KOPT-K1 (cell line): ENCODE results near the gene OR2A2.
"Not testable (repeated sequence)": the region's sequence is repeated elsewhere in the genome, so short reads cannot be mapped to it uniquely, and the experiment has no call there.

Source experiments
- H3K27ac ChIP-seq: fragments of 200-600 bp; sonication (generic); 2 replicates; pipeline ENCODE4 v1.5.1; 2016; ENCODE audit warnings: antibody characterized with exemption, mild to moderate bottlenecking, low read depth, low read length; ENCODE audit not compliant: poor library complexity, severe bottlenecking
- H3K36me3 ChIP-seq: fragments of 200-600 bp; sonication (generic); 2 replicates; pipeline ENCODE4 v1.5.1; 2017; ENCODE audit warnings: antibody characterized with exemption, mild to moderate bottlenecking, low read length, moderate library complexity; ENCODE audit not compliant: insufficient read depth
- H3K9me3 ChIP-seq: fragments of 200-600 bp; sonication (generic); 2 replicates; pipeline ENCODE4 v1.5.1; 2017; ENCODE audit warnings: antibody characterized with exemption, low read length, mild to moderate bottlenecking; ENCODE audit not compliant: insufficient read depth, poor library complexity, severe bottlenecking

The OR2A2 gene

DNA sequence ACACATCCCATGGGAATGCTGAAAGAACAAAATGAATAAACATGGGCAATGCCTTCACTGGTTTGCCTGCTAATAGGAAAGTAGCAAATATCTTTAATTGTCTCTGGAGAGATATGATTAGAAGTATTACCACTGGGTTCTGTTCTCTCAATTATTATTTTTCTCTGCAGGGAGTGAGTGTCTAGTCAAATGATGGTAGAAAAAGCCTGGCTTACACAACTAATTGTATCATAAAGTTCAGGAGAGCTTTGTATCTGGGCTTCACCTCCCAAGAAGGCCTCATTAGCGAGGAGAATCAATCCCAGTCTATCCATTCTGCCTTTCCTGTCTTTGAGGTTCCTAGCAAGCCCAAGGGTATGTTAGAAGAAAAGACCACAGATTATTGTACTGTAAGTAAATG is 13.5 kb downstream of the OR2A2 start, which contains the start of gene OR2A14:
Gene OR2A14, plus strand, starts transcription at position 301 of the 400 bp plus-strand sequence. CDS start 5,937 bp downstream, outside the sequence.
- H3K27ac ChIP-seq, result no peak within 1 kb of the TSS

DNA sequence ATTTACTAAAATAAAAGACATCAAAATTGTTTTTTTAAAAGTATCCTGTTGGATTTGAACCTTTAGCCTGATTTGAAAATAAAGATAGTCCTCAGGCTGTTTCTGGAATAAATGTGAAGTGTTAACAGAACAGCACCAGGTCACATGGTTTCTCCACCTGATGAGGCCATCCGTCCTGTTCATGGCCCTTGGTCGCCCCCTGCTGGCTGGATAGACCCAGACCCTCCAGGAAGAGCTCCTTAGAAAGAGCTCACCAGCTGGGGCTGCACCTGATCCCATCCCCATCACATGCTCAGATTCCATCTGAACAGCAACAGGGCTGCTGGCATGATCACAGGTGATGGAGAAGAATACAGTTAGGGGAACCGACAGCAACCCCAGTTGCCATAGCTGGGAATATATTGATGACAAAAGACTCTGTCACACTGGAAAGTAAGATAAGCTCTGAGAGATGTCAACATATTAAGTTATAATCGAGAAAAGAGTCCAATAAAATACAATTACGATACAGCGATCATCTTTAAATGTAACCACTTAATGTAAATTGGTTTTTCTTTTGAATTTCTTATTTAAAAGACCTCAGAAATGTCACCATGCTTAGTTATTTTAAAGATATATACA is 18.4 kb downstream of the OR2A2 start:
- H3K9me3 ChIP-seq, result no peaks in the 10 kb centered on the region
- H3K36me3 ChIP-seq, result no peaks in the 10 kb centered on the region
- no peak overlapping the region for H3K27ac ChIP-seq

More for the DNA sequence above, 13.5 kb downstream of the OR2A2 start, which contains the start of gene OR2A14:
- no peaks in the 10 kb centered on the region for H3K9me3 ChIP-seq
- H3K36me3 ChIP-seq, result no peaks in the 10 kb centered on the region

DNA sequence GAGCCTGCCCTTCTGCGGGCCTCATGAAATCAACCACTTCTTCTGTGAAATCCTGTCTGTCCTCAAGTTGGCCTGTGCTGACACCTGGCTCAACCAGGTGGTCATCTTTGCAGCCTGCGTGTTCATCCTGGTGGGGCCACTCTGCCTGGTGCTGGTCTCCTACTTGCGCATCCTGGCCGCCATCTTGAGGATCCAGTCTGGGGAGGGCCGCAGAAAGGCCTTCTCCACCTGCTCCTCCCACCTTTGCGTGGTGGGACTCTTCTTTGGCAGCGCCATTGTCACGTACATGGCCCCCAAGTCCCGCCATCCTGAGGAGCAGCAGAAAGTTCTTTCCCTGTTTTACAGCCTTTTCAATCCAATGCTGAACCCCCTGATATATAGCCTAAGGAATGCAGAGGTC is 20.2 kb downstream of the OR2A2 start:
- H3K9me3 ChIP-seq, H3K27ac ChIP-seq, H3K36me3 ChIP-seq: not testable (repeated sequence)

DNA sequence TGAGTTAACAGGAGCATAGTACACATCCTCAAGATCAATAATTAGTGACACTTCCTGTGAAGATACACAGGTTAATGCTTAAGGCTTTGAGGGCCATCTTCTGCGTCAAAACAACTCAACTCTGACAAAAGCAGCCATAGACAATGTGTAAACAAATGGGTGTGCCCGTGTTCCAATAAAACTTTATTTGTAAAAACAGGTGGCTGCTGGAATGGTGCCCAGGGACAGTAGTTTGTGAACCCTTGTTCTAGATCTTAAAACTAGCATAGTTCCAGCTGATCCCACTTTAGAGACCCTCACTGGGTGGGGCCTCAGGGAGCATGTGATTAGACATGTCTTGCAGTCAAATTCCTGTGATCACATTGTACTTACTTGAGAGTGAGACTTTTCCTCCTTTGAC is 21.3 kb downstream of the OR2A2 start:
- Histone ChIP-seq H3K9me3 (no peaks in the 10 kb centered on the region), H3K27ac (no peak overlapping the region), H3K36me3 (no peaks in the 10 kb centered on the region)

DNA sequence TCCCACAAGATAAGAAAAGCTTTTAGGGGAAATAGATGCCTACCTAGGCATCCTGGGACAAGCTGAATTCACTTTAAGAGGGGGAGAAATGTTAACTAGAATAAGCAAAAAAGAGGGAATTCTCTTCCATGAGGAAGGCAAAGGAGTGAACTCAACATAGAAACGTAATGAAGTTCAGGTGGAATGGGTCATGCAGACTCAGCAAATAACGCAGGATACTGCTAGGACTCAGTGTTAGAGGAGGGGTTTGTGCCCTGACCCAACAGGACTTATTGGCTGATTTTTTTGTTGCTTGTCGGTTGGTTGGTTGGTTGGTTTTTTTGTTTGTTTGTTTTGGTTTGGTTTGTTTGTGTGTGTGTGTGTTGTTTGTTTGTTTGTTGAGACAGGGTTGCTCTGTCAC is 22.9 kb downstream of the OR2A2 start:
- Histone ChIP-seq H3K27ac (no peak overlapping the region), H3K36me3 (no peaks in the 10 kb centered on the region), H3K9me3 (no peaks in the 10 kb centered on the region)

DNA sequence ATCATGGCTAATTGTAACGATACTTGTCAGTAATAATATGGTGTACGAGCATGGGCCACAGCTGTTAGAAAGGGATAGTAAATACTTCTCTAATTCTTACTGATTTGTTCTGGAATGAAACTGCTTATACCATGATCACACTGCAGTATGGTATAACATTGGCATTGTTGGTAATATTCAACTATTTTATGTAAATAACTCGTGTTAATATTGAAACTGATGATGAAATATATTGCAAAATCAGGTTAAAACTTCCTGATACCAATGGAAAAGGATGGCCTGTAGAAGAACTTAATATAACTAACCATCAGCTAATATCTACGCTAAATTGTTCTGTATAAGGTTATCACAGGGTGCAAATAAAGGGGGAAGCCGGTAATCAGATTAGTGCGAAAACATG is 23.9 kb downstream of the OR2A2 start:
- no peaks in the 10 kb centered on the region for H3K36me3 ChIP-seq
- H3K9me3 ChIP-seq, result no peaks in the 10 kb centered on the region
- no peak overlapping the region for H3K27ac ChIP-seq

DNA sequence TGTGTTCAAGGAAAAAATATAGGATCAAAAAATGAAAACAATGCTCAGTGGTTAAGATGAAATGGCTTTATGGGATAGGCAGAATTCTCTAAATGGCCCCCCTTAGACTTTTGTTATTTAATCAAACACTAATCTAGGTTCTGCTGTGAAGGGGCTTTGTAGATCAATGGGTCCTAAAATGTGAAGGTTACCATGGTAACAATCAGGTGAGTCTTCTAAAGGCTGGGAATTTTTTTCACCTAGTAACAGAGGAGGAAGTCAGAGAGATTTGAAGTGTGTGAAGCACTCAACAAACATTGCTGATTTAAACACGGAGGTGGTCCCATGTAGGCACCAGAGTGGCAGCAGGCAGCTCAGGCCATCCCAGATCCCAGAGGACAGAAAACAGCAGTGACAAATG is 24.7 kb downstream of the OR2A2 start:
- H3K36me3 ChIP-seq, result no peaks in the 10 kb centered on the region
- no peak overlapping the region for H3K27ac ChIP-seq
- no peaks in the 10 kb centered on the region for H3K9me3 ChIP-seq

DNA sequence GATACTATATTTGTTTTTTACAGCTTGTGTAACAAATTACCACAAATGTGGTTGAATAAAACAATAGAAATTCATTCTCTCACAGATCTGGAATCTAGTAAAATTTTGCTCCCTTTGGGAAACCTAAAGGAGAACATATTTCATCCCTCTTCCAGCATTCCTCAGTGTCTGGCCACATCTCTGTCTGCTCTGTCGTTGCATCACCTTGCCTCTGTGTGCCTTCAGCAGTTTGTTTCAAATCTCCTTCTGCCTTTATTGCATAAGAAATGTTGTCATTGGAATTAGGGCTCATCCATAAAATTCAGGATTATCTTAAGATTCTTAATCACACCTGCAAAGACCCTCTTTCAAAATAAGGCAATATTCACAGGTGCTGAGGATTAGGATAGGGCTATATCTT is 28.1 kb downstream of the OR2A2 start:
- H3K27ac ChIP-seq, result no peak overlapping the region
- H3K36me3 ChIP-seq, result no peaks in the 10 kb centered on the region
- no peaks in the 10 kb centered on the region for H3K9me3 ChIP-seq

DNA sequence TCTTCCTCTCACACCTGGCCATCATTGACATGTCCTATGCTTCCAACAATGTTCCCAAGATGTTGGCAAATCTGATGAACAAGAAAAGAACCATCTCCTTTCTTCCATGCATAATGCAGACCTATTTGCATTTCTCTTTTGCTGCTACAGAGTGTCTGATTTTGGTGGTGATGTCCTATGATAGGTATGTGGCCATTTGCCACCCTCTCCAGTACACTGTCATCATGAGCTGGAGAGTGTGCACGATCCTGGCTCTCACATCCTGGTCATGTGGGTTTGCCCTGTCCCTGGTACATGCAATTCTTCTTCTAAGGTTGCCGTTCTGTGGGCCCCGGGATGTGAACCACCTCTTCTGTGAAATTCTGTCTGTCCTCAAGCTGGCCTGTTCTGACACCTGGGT is 32.8 kb downstream of the OR2A2 start:
- Histone ChIP-seq H3K36me3 (no peaks in the 10 kb centered on the region), H3K9me3 (peaks cover 5% of the 10 kb centered on the region), H3K27ac (no peak overlapping the region)

DNA sequence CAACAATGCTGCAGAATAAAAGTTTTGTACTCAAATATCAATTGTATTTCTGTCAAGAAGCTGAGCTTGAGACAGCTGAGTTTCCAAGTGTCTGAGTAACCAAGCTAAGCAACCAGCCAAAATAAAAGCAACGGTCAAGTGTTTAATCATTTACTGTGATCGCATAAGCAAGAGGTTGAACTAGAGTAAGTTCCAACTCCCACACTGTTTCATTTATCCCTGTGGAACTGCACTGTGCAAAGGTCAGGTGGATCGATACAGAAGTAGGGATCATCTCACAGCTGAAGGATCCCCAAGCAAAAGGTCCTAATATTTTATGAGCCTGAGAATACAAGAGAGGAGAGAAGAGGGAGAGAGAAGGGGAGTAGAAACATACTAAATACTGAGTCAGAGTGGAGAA is 35.0 kb downstream of the OR2A2 start:
- Histone ChIP-seq H3K27ac (no peak overlapping the region), H3K9me3 (peaks cover 15% of the 10 kb centered on the region), H3K36me3 (no peaks in the 10 kb centered on the region)

DNA sequence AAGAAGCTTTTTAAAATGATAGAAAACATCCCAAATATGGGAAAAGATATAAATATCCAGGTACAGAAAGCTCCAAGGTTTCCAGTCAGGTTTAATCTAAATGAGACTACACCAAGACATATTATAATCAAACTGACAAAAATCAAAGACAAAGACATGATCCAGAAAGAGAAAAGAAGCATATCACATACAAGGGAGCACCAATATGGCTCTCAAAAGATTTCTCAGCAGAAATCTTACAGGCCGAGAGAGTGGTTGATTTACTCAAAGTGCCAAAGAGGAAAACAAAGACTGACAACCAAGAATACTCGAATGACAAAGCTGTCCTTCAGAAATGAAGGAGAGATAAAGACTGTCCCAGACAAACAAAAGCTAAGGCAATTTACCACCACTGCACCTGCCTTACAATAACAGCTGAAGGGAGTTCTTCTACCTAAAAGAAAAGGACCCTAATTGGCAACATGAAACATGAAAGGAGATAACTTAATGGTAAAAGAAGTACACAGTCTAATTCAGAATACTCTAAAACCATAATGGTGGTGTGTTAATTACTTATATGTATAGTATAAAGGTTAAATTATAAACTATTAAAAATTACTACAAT is 38.9 kb downstream of the OR2A2 start:
- Histone ChIP-seq H3K36me3 (no peaks in the 10 kb centered on the region), H3K9me3 (peaks cover 15% of the 10 kb centered on the region), H3K27ac (no peak overlapping the region)

DNA sequence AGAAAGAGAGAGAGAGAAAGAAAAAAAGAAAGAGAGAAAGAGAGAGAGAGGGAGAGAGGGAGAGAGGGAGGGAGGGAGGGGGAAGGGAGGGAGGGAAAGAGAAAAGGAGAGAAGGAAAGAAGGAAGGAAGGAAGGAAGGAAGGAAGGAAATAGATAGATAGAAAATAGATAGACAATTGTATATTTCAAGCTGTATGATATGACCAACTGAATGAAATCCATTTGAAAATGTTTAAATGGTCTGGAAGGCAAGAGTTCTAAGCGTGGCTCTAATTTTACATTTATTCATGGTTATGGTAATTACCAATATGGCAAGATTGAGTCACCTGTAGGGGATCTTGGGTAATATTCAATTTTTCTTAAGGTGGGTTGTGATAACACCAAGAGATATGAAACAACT is 49.5 kb downstream of the OR2A2 start:
- no peaks in the 10 kb centered on the region for H3K9me3 ChIP-seq
- no peak overlapping the region for H3K27ac ChIP-seq
- H3K36me3 ChIP-seq, result no peaks in the 10 kb centered on the region
